Cardiac fibroblast (primary cell): ENCODE results near the gene WDR86.
A peak's percentile ranks its signal among the peaks of the same experiment; 100 is the strongest.

Source experiments
- DNase-seq, 2 donors: peaks; one replicate each; pipeline versions ENCODE4 v3.0.0 to v3.0.0-alpha.2; 2010; ENCODE audit warnings: low read depth in 2 of 2
- H3K4me3 ChIP-seq, 2 donors: replicated peaks in 1 of 2; 1 replicate in 1 of 2; 2 replicates in 1 of 2; pipeline ENCODE4 v1.5.1; 2011; ENCODE audit warnings: low read depth in 2 of 2, low read length in 2 of 2, mild to moderate bottlenecking in 2 of 2, moderate library complexity in 1 of 2
- CTCF ChIP-seq: IDR thresholded peaks from one replicate; pipeline ENCODE4 v1.5.1; 2011; ENCODE audit warnings: low read depth, mild to moderate bottlenecking, low read length, inconsistent platforms

WDR86 gene

GRCh38 chr7:151342102-151342646, 67.7 kb downstream of the WDR86 start:
- H3K4me3 ChIP-seq: peak overlapping the region; percentile 58 to 82
- DNase-seq: no peak
- TF ChIP-seq CTCF: no peak

- peak within 1 kb of the TSS; percentile 58 to 82 for H3K4me3 ChIP-seq
- DNase-seq: peak; percentile 86 to 88
- no peak for TF ChIP-seq CTCF
These were observed 68.3 kb downstream of the WDR86 start, which contains the start of gene NUB1 for GRCh38 chr7:151341357-151342101. NUB1 (plus strand) TSS chr7:151341812; CDS start chr7:151345350, 3,538 bp downstream.

- H3K4me3 ChIP-seq: peak overlapping the region; percentile 34 to 38
- peak; percentile 8 for TF ChIP-seq CTCF
- no peak for DNase-seq
These were observed 69.0 kb downstream of the WDR86 start for GRCh38 chr7:151340794-151341356.

- no peak for TF ChIP-seq CTCF
- DNase-seq: no peak
- no peak overlapping the region for H3K4me3 ChIP-seq
These were observed 70.0 kb downstream of the WDR86 start for GRCh38 chr7:151339651-151340382.

- H3K4me3 ChIP-seq: no peak overlapping the region
- no peak for TF ChIP-seq CTCF
- DNase-seq: no peak
These were observed 71.0 kb downstream of the WDR86 start for GRCh38 chr7:151338809-151339208.

GRCh38 chr7:151337346-151337745, 72.5 kb downstream of the WDR86 start:
- DNase-seq: no peak
- TF ChIP-seq CTCF: no peak
- H3K4me3 ChIP-seq: no peak overlapping the region
